MCF 10A (cell line): ENCODE data around the gene MAEA. TPM values are rescaled to one million over a fixed set of nuclear protein-coding genes. Genes with fewer than 3 reads are reported as not detected.
A peak's percentile ranks its signal among the peaks of the same experiment; 100 is the strongest.

ENCODE experiments used
- BruUV-seq: library from RNA; stranded (reverse); fragments of 400-500 nt; replicated peaks from 2 replicates; lab custom pipeline; 2021; lab: Mats Ljungman, UMichigan
- CTCF ChIA-PET: fragments of 300-600 bp; sonication (Branson Sonifier 250); formaldehyde crosslinking; extraction: SDS; loops from one replicate; lab custom pipeline; 2021; ENCODE audit warnings: antibody characterized with exemption, inconsistent platforms; lab: Yijun Ruan, JAX
- POLR2A ChIA-PET: fragments of 300-600, 350-650 bp; sonication (Branson Sonifier 250); formaldehyde crosslinking; extraction: SDS; loops from one replicate; lab custom pipeline; 2020; ENCODE audit warnings: antibody characterized with exemption, inconsistent platforms; lab: Yijun Ruan, JAX
- DNase-seq: peaks from one replicate; pipeline ENCODE4 v3.0.0-alpha.2; 2018; ENCODE audit not compliant: unreplicated experiment
- H3K27ac Mint-ChIP-seq: one replicate; pipeline ENCODE4 v1.8.0; 2022; ENCODE audit warnings: mild to moderate bottlenecking, low read depth, mixed read lengths; ENCODE audit not compliant: unreplicated experiment
- H3K27me3 Mint-ChIP-seq: one replicate; pipeline ENCODE4 v1.8.0; 2022; ENCODE audit warnings: mixed read lengths; ENCODE audit not compliant: insufficient read depth, unreplicated experiment
- H3K36me3 Mint-ChIP-seq: one replicate; pipeline ENCODE4 v1.8.0; 2022; ENCODE audit warnings: mild to moderate bottlenecking, moderate library complexity, mixed read lengths; ENCODE audit not compliant: insufficient read depth, unreplicated experiment
- H3K4me1 Mint-ChIP-seq: one replicate; pipeline ENCODE4 v1.8.0; 2022; ENCODE audit warnings: mixed read lengths; ENCODE audit not compliant: insufficient read depth, unreplicated experiment
- H3K4me3 Mint-ChIP-seq: one replicate; pipeline ENCODE4 v1.8.0; 2022; ENCODE audit warnings: mild to moderate bottlenecking, moderate library complexity, mixed read lengths; ENCODE audit not compliant: unreplicated experiment
- H3K9me3 Mint-ChIP-seq: one replicate; pipeline ENCODE4 v1.8.0; 2022; ENCODE audit warnings: mixed read lengths; ENCODE audit not compliant: unreplicated experiment
- intact Hi-C: fragments of 100-400 bp; cut with micrococcal nuclease; formaldehyde crosslinking; loops from 2 replicates; pipeline ENCODE4 v1.14.1; 2022
- total RNA-seq: library from RNA; stranded (reverse); gene quantifications from 2 replicates; pipeline ENCODE4 v1.2.3, GENCODE V29; 2022
- TF ChIP-seq, protein P1 (sequence below): fragments of 200-600 bp; IDR thresholded peaks from one replicate; pipeline ENCODE4 v1.8.0; 2022; ENCODE audit warnings: antibody characterized with exemption, mild to moderate bottlenecking; ENCODE audit not compliant: unreplicated experiment

Gene MAEA
- total RNA-seq, 1 experiment from 2014 or later: 89.6 TPM

DNA sequence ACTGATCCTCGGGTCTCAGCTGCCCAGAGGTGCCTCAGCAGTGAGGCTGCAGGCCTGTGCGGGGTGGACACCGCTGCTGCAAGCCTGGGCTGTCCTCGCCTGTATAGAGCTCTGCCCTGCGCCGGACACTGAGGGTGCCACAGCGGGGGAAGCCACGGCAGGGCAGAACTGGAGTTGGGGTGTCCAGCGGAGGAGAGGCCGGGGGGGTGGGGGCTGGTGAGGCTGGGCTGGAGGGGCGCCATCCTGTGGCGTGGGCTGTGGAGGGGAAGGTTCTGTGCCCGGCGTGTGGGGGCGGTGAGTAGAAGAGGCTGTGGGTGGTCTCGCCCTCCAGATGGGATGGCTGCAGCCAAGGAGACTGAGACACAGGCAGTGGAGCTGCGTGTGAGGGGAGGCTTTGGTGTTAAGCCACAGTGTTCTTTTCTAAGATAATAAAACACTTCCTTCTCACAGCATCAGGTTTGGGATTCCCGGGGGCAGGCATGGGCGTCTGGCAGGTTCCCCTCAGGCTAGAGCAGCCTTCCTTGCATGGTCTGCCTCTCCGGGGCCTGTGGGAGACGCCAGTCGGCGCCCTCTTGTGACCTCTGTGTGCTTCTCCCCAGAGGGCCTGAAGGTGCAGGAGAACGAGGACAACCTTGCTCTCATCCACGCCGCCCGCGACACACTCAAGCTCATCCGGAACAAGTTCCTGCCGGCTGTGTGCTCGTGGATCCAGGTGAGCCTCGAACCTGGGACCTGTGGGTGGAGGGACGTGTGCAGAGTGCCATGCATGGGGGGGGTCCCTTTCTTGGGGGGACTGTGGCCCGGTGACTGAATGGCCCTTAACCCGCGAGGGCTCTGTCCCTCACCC is 64.7 kb downstream of the MAEA start:
- ChIA-PET CTCF (interaction anchor here (0.5 to 2.2 kb wide), 6 partner anchors 10 to 681 kb away, joined by 3 to 15 read pairs (median 4); no protein-coding TSS in a partner anchor), POLR2A (no interaction called here)
- H3K27ac Mint-ChIP-seq: no peak overlapping the region
- H3K9me3 Mint-ChIP-seq: no peaks in the 10 kb centered on the region
- TF ChIP-seq, protein P1, sequence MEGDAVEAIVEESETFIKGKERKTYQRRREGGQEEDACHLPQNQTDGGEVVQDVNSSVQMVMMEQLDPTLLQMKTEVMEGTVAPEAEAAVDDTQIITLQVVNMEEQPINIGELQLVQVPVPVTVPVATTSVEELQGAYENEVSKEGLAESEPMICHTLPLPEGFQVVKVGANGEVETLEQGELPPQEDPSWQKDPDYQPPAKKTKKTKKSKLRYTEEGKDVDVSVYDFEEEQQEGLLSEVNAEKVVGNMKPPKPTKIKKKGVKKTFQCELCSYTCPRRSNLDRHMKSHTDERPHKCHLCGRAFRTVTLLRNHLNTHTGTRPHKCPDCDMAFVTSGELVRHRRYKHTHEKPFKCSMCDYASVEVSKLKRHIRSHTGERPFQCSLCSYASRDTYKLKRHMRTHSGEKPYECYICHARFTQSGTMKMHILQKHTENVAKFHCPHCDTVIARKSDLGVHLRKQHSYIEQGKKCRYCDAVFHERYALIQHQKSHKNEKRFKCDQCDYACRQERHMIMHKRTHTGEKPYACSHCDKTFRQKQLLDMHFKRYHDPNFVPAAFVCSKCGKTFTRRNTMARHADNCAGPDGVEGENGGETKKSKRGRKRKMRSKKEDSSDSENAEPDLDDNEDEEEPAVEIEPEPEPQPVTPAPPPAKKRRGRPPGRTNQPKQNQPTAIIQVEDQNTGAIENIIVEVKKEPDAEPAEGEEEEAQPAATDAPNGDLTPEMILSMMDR: no peak
- peaks cover 40% of the 10 kb centered on the region for H3K36me3 Mint-ChIP-seq
- peaks cover 5% of the 10 kb centered on the region for H3K4me1 Mint-ChIP-seq
- no peaks in the 10 kb centered on the region for H3K27me3 Mint-ChIP-seq
- BruUV-seq: no TSS peak
- intact Hi-C loops: no loop called here
- DNase-seq: no peak
- H3K4me3 Mint-ChIP-seq: no peak overlapping the region

DNA sequence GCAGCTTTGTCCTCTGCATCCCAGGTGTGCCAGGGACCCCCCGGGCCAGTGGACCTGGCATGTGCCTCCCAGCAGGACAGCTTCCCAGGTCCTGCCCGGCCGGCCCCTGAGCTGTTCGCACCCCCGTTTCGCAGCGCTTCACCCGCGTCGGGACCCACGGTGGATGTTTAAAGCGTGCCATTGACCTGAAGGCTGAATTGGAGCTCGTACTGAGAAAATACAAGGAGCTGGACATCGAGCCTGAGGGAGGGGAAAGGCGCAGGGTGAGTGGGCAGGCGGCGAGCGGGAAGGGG is 65.2 kb downstream of the MAEA start:
- no peak for DNase-seq
- Mint-ChIP-seq H3K4me1 (peaks cover 5% of the 10 kb centered on the region), H3K27me3 (no peaks in the 10 kb centered on the region), H3K4me3 (no peak overlapping the region), H3K9me3 (no peaks in the 10 kb centered on the region), H3K27ac (no peak overlapping the region), H3K36me3 (peaks cover 36% of the 10 kb centered on the region)
- intact Hi-C loops: no loop called here
- no TSS peak for BruUV-seq
- ChIA-PET POLR2A (no interaction called here), CTCF (interaction anchor here (0.5 to 2.2 kb wide), 6 partner anchors 9 to 375 kb away, joined by 3 to 15 read pairs (median 4); no protein-coding TSS in a partner anchor)
- TF ChIP-seq, protein P1: no peak

DNA sequence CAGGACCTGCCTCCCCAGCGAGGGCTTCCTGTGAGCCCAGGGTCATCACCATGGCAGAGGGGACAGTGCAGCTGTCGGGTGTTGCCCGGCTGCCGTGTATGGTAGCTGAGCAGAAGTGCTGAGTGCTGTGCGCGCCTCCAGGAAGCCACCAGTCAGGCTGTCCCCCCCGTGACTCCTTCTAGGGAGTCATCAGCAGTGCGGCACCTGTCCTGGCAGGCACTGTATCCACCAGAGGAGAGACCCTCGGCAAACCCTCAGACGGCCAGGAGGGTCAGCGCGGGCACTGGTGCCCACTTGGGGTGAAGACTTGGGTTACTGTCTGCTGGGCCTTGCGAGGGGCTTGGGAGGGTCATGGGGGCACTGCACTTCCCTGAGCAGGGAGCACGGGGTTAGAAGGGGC is 65.7 kb downstream of the MAEA start:
- no TSS peak for BruUV-seq
- Mint-ChIP-seq H3K36me3 (peaks cover 31% of the 10 kb centered on the region), H3K9me3 (no peaks in the 10 kb centered on the region), H3K4me1 (peaks cover 5% of the 10 kb centered on the region), H3K27ac (no peak overlapping the region), H3K4me3 (no peak overlapping the region), H3K27me3 (no peaks in the 10 kb centered on the region)
- ChIA-PET POLR2A (interaction anchor here (0.6 to 0.7 kb wide), 2 partner anchors 145 to 291 kb away, joined by 3 to 4 read pairs; no protein-coding TSS in a partner anchor), CTCF (interaction anchor here (0.6 to 2.2 kb wide), 11 partner anchors 8 to 375 kb away, joined by 3 to 15 read pairs (median 4); no protein-coding TSS in a partner anchor)
- TF ChIP-seq, protein P1: no peak
- intact Hi-C loops: no loop called here
- no peak for DNase-seq

DNA sequence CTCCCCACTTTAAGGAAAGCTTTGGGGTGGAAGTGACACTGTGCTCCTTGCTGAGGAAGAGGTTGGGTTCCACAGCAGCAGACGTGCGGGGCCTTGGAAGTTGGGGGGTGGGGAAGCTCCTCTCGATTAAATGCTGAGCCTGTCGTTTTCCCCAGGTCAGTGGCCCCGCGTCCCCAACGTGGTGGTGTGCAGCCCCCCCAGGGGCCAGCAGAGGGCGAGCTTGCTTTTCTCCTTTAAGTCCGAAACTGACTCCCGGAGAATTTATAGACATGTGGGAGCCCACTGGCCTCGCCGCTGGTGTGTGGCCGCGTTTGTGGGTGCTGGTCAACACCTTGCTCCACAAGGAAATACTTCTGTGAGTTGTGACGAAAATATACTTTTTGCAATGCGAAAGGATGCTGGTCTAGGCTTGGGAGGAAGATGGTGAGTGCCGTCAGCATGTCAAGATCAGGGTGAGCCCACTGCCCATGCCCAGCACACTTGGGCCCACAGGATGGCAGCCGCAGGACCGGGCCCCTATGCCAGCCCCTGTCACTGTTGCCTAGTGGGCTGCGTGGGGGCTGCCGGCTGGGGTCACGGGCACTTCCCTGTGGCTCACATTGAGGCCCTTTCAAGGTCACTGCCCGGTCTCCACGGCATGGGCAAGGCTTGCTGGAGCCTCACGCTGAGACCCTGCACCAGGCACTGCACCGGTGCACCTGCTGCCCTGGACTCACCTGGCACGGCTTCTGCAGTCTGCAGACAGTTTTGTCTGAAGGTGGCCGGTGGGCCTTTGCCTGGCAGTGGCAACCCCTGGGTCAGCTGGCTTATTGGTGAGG is 66.7 kb downstream of the MAEA start:
- POLR2A ChIA-PET: interaction anchor here (0.6 to 0.7 kb wide), 2 partner anchors 146 to 290 kb away, joined by 3 to 4 read pairs; no protein-coding TSS in a partner anchor

More for the DNA sequence above, 66.7 kb downstream of the MAEA start:
- Mint-ChIP-seq H3K27me3 (no peaks in the 10 kb centered on the region), H3K4me1 (peaks cover 5% of the 10 kb centered on the region), H3K9me3 (no peaks in the 10 kb centered on the region), H3K27ac (no peak overlapping the region), H3K36me3 (peaks cover 34% of the 10 kb centered on the region), H3K4me3 (no peak overlapping the region)
- peak; percentile 37 for DNase-seq
- TF ChIP-seq, protein P1: peak; percentile 68
- CTCF ChIA-PET: interaction anchor here (0.6 to 2.2 kb wide), 15 partner anchors 9 to 772 kb away, joined by 3 to 15 read pairs (median 3); no protein-coding TSS in a partner anchor
- BruUV-seq: no TSS peak
- intact Hi-C loops: loop anchor here (1.0 kb wide), 1 partner anchor 273 kb away; no protein-coding TSS in a partner anchor
